Measurements from ENCODE around the gene CATSPERE.

GRCh38 chr1:244496186-244496585, 35.1 kb downstream of the CATSPERE start:
- TF ChIP-seq, protein P1, sequence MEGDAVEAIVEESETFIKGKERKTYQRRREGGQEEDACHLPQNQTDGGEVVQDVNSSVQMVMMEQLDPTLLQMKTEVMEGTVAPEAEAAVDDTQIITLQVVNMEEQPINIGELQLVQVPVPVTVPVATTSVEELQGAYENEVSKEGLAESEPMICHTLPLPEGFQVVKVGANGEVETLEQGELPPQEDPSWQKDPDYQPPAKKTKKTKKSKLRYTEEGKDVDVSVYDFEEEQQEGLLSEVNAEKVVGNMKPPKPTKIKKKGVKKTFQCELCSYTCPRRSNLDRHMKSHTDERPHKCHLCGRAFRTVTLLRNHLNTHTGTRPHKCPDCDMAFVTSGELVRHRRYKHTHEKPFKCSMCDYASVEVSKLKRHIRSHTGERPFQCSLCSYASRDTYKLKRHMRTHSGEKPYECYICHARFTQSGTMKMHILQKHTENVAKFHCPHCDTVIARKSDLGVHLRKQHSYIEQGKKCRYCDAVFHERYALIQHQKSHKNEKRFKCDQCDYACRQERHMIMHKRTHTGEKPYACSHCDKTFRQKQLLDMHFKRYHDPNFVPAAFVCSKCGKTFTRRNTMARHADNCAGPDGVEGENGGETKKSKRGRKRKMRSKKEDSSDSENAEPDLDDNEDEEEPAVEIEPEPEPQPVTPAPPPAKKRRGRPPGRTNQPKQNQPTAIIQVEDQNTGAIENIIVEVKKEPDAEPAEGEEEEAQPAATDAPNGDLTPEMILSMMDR (IDR thresholded peaks at IDR 0.05; ENCODE audit: borderline replicate concordance, extremely low read depth, low read length, poor library complexity, severe bottlenecking): no peak
- TF ChIP-seq EZH2 (IDR thresholded peaks at IDR 0.05; ENCODE audit: borderline replicate concordance, low read depth, low read length, severe bottlenecking): no peak

Data from DND-41 (cell line).